OCI-LY3 (cell line): Measurements from ENCODE around the gene PLCB1.

ENCODE experiments used
- H2AFZ ChIP-seq: fragments of 200-600, 300-600 bp; shearing (Covaris generic); 2 replicates; pipeline ENCODE4 v1.6.0; 2014; ENCODE audit warnings: antibody characterized with exemption, low read depth, low read length
- H3K27ac ChIP-seq: fragments of 200-600, 300-600 bp; sonication (generic); 2 replicates; pipeline ENCODE4 v1.5.1; 2014; ENCODE audit warnings: mild to moderate bottlenecking, low read length, moderate library complexity, mixed read lengths
- H3K27me3 ChIP-seq: fragments of 200-600, 300-600 bp; sonication (generic); 2 replicates; pipeline ENCODE4 v1.6.1; 2014; ENCODE audit warnings: low read depth, low read length, mixed read lengths
- H3K36me3 ChIP-seq: fragments of 200-600, 300-600 bp; sonication (generic); replicated peaks from 2 replicates; pipeline ENCODE3; 2014; ENCODE audit warnings: low read depth, low read length, mixed read lengths
- H3K4me1 ChIP-seq: fragments of 300-600, 200-600 bp; sonication (generic); 2 replicates; pipeline ENCODE4 v1.6.1; 2014; ENCODE audit warnings: low read length, mixed read lengths
- H3K4me2 ChIP-seq: fragments of 200-600, 300-600 bp; sonication (generic); 2 replicates; pipeline ENCODE4 v1.6.1; 2014; ENCODE audit warnings: low read length, mixed read lengths
- H3K4me3 ChIP-seq: fragments of 300-600, 200-600 bp; sonication (generic); 2 replicates; pipeline ENCODE4 v1.5.1; 2014; ENCODE audit warnings: antibody characterized with exemption, mild to moderate bottlenecking, low read length, moderate library complexity
- H3K79me2 ChIP-seq: fragments of 300-600, 200-600 bp; shearing (Covaris generic); 2 replicates; pipeline ENCODE4 v1.6.1; 2014; ENCODE audit warnings: mild to moderate bottlenecking, low read length, mixed read lengths
- H3K9ac ChIP-seq: fragments of 300-600, 200-600 bp; shearing (Covaris generic); 2 replicates; pipeline ENCODE4 v1.6.0; 2014; ENCODE audit warnings: mild to moderate bottlenecking, low read length, moderate library complexity
- H3K9me3 ChIP-seq: fragments of 200-600, 300-600 bp; shearing (Covaris generic); 2 replicates; pipeline ENCODE4 v1.6.1; 2014; ENCODE audit warnings: low read length, mixed read lengths; ENCODE audit not compliant: insufficient read depth
- H4K20me1 ChIP-seq: fragments of 200-600, 300-600 bp; sonication (generic); 2 replicates; pipeline ENCODE4 v1.6.1; 2016; ENCODE audit warnings: low read length, mixed read lengths; ENCODE audit not compliant: insufficient read depth
- CTCF ChIP-seq: fragments of 200-600, 300-600 bp; sonication (generic); IDR thresholded peaks from 2 replicates; pipeline ENCODE4 v1.5.1; 2014; ENCODE audit warnings: antibody characterized with exemption, low read length, low read depth
- EZH2phosphoT487 ChIP-seq: fragments of 200-600 bp; shearing (Covaris generic); IDR thresholded peaks from 2 replicates; pipeline ENCODE4 v1.6.1; 2018; ENCODE audit warnings: antibody characterized with exemption, mixed run types, low read depth

Gene PLCB1

GRCh38 chr20:8700756-8701155 lies 568.7 kb downstream of the PLCB1 start:
- Histone ChIP-seq H2AFZ (no peak overlapping the region), H3K4me3 (no peak overlapping the region), H3K79me2 (no peaks in the 10 kb centered on the region), H3K36me3 (no peaks in the 10 kb centered on the region), H3K9me3 (no peaks in the 10 kb centered on the region), H3K27ac (no peak overlapping the region), H3K9ac (no peak overlapping the region), H3K27me3 (no peaks in the 10 kb centered on the region; the same call in 1 of the 2 replicates), H3K4me2 (no peak overlapping the region), H4K20me1 (no peaks in the 10 kb centered on the region), H3K4me1 (no peaks in the 10 kb centered on the region)
- no peak for TF ChIP-seq CTCF
- no peak for TF ChIP-seq EZH2phosphoT487

- H3K9me3 ChIP-seq = no peaks in the 10 kb centered on the region
- H3K79me2 ChIP-seq = no peaks in the 10 kb centered on the region
- H3K27me3 ChIP-seq = peaks cover 4% of the 10 kb centered on the region; the same call in 1 of the 2 replicates
- no peak for TF ChIP-seq EZH2phosphoT487
- TF ChIP-seq CTCF = no peak
- no peak overlapping the region for H3K4me2 ChIP-seq
- H3K9ac ChIP-seq = no peak overlapping the region
- no peaks in the 10 kb centered on the region for H4K20me1 ChIP-seq
- H2AFZ ChIP-seq = no peak overlapping the region
- no peaks in the 10 kb centered on the region for H3K4me1 ChIP-seq
- no peak overlapping the region for H3K4me3 ChIP-seq
- no peaks in the 10 kb centered on the region for H3K36me3 ChIP-seq
- H3K27ac ChIP-seq = no peak overlapping the region
Observed at GRCh38 chr20:8706961-8707700, 575.1 kb downstream of the PLCB1 start.

GRCh38 chr20:8709627-8710026 lies 577.6 kb downstream of the PLCB1 start:
- Histone ChIP-seq H2AFZ (no peak overlapping the region), H3K9me3 (no peaks in the 10 kb centered on the region), H3K27me3 (peaks cover 14% of the 10 kb centered on the region), H4K20me1 (no peaks in the 10 kb centered on the region), H3K4me3 (no peak overlapping the region), H3K36me3 (no peaks in the 10 kb centered on the region), H3K79me2 (no peaks in the 10 kb centered on the region), H3K9ac (no peak overlapping the region), H3K4me2 (no peak overlapping the region), H3K4me1 (no peaks in the 10 kb centered on the region), H3K27ac (no peak overlapping the region)
- TF ChIP-seq EZH2phosphoT487 (no peak), CTCF (no peak)

GRCh38 chr20:8711501-8711900 lies 579.4 kb downstream of the PLCB1 start:
- Histone ChIP-seq H4K20me1 (no peaks in the 10 kb centered on the region), H3K27me3 (peaks cover 20% of the 10 kb centered on the region), H3K79me2 (no peaks in the 10 kb centered on the region), H3K9me3 (no peaks in the 10 kb centered on the region), H3K4me3 (no peak overlapping the region), H3K4me1 (no peaks in the 10 kb centered on the region), H3K9ac (no peak overlapping the region), H3K36me3 (no peaks in the 10 kb centered on the region), H3K4me2 (no peak overlapping the region), H2AFZ (no peak overlapping the region), H3K27ac (no peak overlapping the region)
- no peak for TF ChIP-seq EZH2phosphoT487
- no peak for TF ChIP-seq CTCF
